Kidney epithelial cell (primary cell): ENCODE data around the gene FTO. TPM values are rescaled to one million over a fixed set of nuclear protein-coding genes. Genes with fewer than 3 reads are reported as not detected.

Experiments used
- DNase-seq: peaks from one replicate; pipeline ENCODE4 v3.0.0-alpha.2; 2010; ENCODE audit warnings: low read depth
- H3K27me3 ChIP-seq: 2 replicates; pipeline ENCODE4 v1.6.0; 2011; ENCODE audit warnings: low read length; ENCODE audit not compliant: control insufficient read depth, insufficient read depth
- H3K36me3 ChIP-seq: 2 replicates; pipeline ENCODE4 v1.5.1; 2011; ENCODE audit warnings: low read length; ENCODE audit not compliant: control insufficient read depth, insufficient read depth
- H3K4me3 ChIP-seq: 2 replicates; pipeline ENCODE4 v1.5.1; 2011; ENCODE audit warnings: low read depth, mild to moderate bottlenecking, control low read depth, low read length
- total RNA-seq: library from RNA; depleted of rRNA; stranded (reverse); fragments of >200 nt; gene quantifications from 2 replicates; pipeline ENCODE4 v1.2.3, GENCODE V29; 2015
- TF ChIP-seq, protein P1 (sequence below): IDR thresholded peaks from 2 replicates; pipeline ENCODE4 v1.5.1; 2011; ENCODE audit warnings: mild to moderate bottlenecking, moderate library complexity, low read length, control low read depth, inconsistent platforms; ENCODE audit not compliant: insufficient read depth, poor library complexity, severe bottlenecking

The FTO gene
- total RNA-seq, 1 donor from 2014 or later, result 66.9 TPM

GRCh38 chr16:53781023-53781605, 77.2 kb downstream of the FTO start:
- TF ChIP-seq, protein P1, sequence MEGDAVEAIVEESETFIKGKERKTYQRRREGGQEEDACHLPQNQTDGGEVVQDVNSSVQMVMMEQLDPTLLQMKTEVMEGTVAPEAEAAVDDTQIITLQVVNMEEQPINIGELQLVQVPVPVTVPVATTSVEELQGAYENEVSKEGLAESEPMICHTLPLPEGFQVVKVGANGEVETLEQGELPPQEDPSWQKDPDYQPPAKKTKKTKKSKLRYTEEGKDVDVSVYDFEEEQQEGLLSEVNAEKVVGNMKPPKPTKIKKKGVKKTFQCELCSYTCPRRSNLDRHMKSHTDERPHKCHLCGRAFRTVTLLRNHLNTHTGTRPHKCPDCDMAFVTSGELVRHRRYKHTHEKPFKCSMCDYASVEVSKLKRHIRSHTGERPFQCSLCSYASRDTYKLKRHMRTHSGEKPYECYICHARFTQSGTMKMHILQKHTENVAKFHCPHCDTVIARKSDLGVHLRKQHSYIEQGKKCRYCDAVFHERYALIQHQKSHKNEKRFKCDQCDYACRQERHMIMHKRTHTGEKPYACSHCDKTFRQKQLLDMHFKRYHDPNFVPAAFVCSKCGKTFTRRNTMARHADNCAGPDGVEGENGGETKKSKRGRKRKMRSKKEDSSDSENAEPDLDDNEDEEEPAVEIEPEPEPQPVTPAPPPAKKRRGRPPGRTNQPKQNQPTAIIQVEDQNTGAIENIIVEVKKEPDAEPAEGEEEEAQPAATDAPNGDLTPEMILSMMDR, result no peak
- no peak for DNase-seq
- no peak overlapping the region for H3K4me3 ChIP-seq
- H3K27me3 ChIP-seq, result no peaks in the 10 kb centered on the region
- H3K36me3 ChIP-seq, result no peaks in the 10 kb centered on the region

DNA sequence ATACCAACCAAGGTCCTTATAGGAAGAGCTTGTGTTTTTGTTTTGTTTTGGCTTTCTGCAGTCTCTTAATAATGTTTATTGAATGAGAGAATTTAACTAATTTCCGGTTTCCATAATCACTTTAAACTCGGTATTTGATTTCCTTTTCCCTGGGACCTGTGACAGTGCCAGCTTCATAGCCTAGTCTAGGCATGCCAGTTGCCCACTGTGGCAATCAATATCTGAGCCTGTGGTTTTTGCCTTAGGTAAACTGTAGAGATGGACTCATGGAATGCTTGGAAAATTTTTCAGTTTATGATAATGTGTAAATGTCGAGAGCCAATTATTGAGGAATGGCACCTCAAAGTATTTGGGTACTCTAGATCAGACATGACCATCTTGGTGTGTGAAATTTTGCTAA, 78.2 kb downstream of the FTO start:
- no peak overlapping the region for H3K4me3 ChIP-seq
- no peaks in the 10 kb centered on the region for H3K36me3 ChIP-seq
- no peak for DNase-seq
- no peaks in the 10 kb centered on the region for H3K27me3 ChIP-seq
- TF ChIP-seq, protein P1, result no peak

- TF ChIP-seq, protein P1, result no peak
- no peaks in the 10 kb centered on the region for H3K36me3 ChIP-seq
- DNase-seq, result no peak
- no peak overlapping the region for H3K4me3 ChIP-seq
- no peaks in the 10 kb centered on the region for H3K27me3 ChIP-seq
Measured at GRCh38 chr16:53784291-53784690, 80.3 kb downstream of the FTO start.

- TF ChIP-seq, protein P1, result no peak
- H3K4me3 ChIP-seq, result no peak overlapping the region
- DNase-seq, result no peak
- H3K27me3 ChIP-seq, result no peaks in the 10 kb centered on the region
- H3K36me3 ChIP-seq, result no peaks in the 10 kb centered on the region
Measured at GRCh38 chr16:53785044-53785443, 81.1 kb downstream of the FTO start.

DNA sequence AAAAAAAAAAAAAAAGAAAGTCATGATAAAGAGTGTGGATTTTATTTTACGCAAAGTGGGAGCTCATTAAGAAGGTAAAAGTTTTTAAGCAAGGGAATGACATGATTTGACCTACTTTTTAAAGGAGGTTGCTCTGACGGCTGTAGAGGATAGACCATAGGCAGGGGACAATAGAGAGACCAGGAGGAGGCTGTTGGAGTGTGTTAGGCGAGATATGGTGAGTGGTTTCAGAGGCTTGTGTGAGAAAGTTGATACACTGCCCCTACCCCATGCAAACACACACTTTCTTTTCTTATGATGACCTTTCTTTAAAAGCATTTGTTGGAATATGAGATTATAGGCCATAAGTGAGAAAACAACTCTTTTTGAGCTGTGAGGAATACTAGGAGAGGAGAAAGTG, 82.0 kb downstream of the FTO start:
- DNase-seq, result no peak
- H3K36me3 ChIP-seq, result no peaks in the 10 kb centered on the region
- H3K27me3 ChIP-seq, result no peaks in the 10 kb centered on the region
- TF ChIP-seq, protein P1, result no peak
- no peak overlapping the region for H3K4me3 ChIP-seq

DNA sequence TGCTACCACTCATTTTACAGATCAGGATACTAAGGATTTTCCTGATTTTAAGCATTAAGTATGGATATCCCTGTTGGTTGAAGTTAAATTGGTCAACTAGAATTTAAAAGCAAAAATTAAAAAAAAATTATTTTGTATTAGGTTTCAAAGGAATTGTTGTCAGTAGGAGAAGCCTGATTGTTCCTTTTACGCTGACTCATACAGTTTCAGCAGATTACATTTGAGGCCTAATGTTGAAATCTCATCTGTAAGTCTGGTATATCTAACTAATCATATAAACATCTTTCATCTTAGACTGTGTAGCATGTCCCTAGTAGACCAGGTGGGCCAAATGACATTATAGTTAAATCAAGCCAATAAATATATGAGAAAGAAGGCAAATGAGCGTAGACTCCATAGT, 83.5 kb downstream of the FTO start:
- TF ChIP-seq, protein P1, result no peak
- DNase-seq, result no peak
- Histone ChIP-seq H3K4me3 (no peak overlapping the region), H3K27me3 (no peaks in the 10 kb centered on the region), H3K36me3 (no peaks in the 10 kb centered on the region)
